GM12878 (cell line): ENCODE results near the gene SETD2. TPM values are rescaled to one million over a fixed set of nuclear protein-coding genes. Genes with fewer than 3 reads are reported as not detected.

Source experiments
- ATAC-seq: fragments of 200-7000 bp; cut with Tn5 transposase; 3 replicates; pipeline ENCODE4 v1.9.1; 2020; ENCODE audit warnings: mild to moderate bottlenecking, moderate library complexity
- BruUV-seq: library from RNA; stranded (reverse); fragments of 400-500 nt; replicated peaks from 2 replicates; lab custom pipeline; 2021; lab: Mats Ljungman, UMichigan
- CTCF ChIA-PET: fragments of 300-600 bp; sonication (Branson Sonifier 250); formaldehyde crosslinking; extraction: SDS; loops from one replicate; lab custom pipeline; 2021; ENCODE audit warnings: inconsistent platforms; lab: Yijun Ruan, JAX
- POLR2A ChIA-PET: fragments of 350-600 bp; formaldehyde crosslinking; extraction: SDS; loops from one replicate; lab custom pipeline; 2021; ENCODE audit warnings: inconsistent platforms; lab: Charles Lee
- RAD21 ChIA-PET: fragments of 300-600 bp; sonication (Branson Sonifier 250); formaldehyde crosslinking; loops from one replicate; lab custom pipeline; 2023; ENCODE audit warnings: antibody characterized with exemption; ENCODE audit not compliant: unreplicated experiment; lab: Charles Lee
- SMC1A ChIA-PET: fragments of 300-600 bp; sonication (Branson Sonifier 250); formaldehyde crosslinking; loops from one replicate; lab custom pipeline; 2023; ENCODE audit not compliant: unreplicated experiment, uncharacterized antibody; lab: Charles Lee
- DNase-seq: peaks from one replicate; pipeline ENCODE4 v3.0.0-alpha.2; 2011; ENCODE audit warnings: low read depth, low spot score
- FAIRE-seq: peaks from 3 replicates; lab custom pipeline; 2011; peaks lifted over from hg19 to GRCh38; lab: Jason Lieb, UNC
- H2AFZ ChIP-seq: 2 replicates; pipeline ENCODE4 v1.6.0; 2011; ENCODE audit warnings: low read depth, low read length, control low read depth; ENCODE audit not compliant: control insufficient read depth
- H3K27ac ChIP-seq: 2 replicates; pipeline ENCODE4 v1.5.1; 2011; ENCODE audit warnings: control low read depth; ENCODE audit not compliant: control insufficient read depth, insufficient read depth
- H3K27me3 ChIP-seq, 2 experiments: replicated peaks in 1 of 2; 2 replicates each; pipeline versions ENCODE4 v1.6.0 to v1.6.1; 2011; ENCODE audit warnings: low read length in 1 of 2; ENCODE audit not compliant: control insufficient read depth in 2 of 2, insufficient read depth in 2 of 2
- H3K36me3 ChIP-seq, 2 experiments: 2 replicates each; pipeline ENCODE4 v1.5.1; 2011; ENCODE audit warnings: low read length in 1 of 2; ENCODE audit not compliant: control insufficient read depth in 2 of 2, insufficient read depth in 2 of 2
- H3K4me1 ChIP-seq: 2 replicates; pipeline ENCODE4 v1.6.1; 2011; ENCODE audit warnings: mild to moderate bottlenecking, low read length, moderate library complexity, mixed read lengths; ENCODE audit not compliant: control insufficient read depth, insufficient read depth
- H3K4me2 ChIP-seq: 2 replicates; pipeline ENCODE4 v1.6.0; 2011; ENCODE audit warnings: control low read depth; ENCODE audit not compliant: control insufficient read depth, insufficient read depth
- H3K4me3 ChIP-seq: fragments of 200-600 bp; sonication (generic); 2 replicates; pipeline ENCODE4 v1.5.1; 2016
- H3K79me2 ChIP-seq: 2 replicates; pipeline ENCODE4 v1.6.0; 2011; ENCODE audit warnings: low read length; ENCODE audit not compliant: control insufficient read depth, insufficient read depth
- H3K9ac ChIP-seq: 2 replicates; pipeline ENCODE4 v1.8.0; 2011; ENCODE audit warnings: low read length, control low read depth, mixed read lengths; ENCODE audit not compliant: control insufficient read depth, insufficient read depth
- H3K9me3 ChIP-seq: replicated peaks from 3 replicates; pipeline ENCODE4 v1.5.1; 2011; ENCODE audit warnings: mild to moderate bottlenecking, low read length; ENCODE audit not compliant: control insufficient read depth, insufficient read depth
- H4K20me1 ChIP-seq: 2 replicates; pipeline ENCODE4 v1.6.0; 2011; ENCODE audit not compliant: control insufficient read depth, insufficient read depth
- ATF7 ChIP-seq: fragments of 450-650 bp; IDR thresholded peaks from 2 replicates; pipeline ENCODE4 v1.6.1; 2016; ENCODE audit warnings: low read depth, mild to moderate bottlenecking
- BMI1 ChIP-seq: fragments of 450-650 bp; IDR thresholded peaks from 2 replicates; pipeline ENCODE4 v1.6.1; 2016; ENCODE audit warnings: mild to moderate bottlenecking, moderate library complexity, borderline replicate concordance
- CBFB ChIP-seq: IDR thresholded peaks from 2 replicates; pipeline ENCODE4 v1.6.1; 2016; ENCODE audit warnings: antibody characterized with exemption, low read depth
- CHD1 ChIP-seq: IDR thresholded peaks from 2 replicates; pipeline ENCODE4 v1.6.1; 2012; ENCODE audit warnings: low read depth, low read length, improper control_type of control experiment
- ETV6 ChIP-seq, 2 experiments: fragments of 450-650 bp in 1 of 2; IDR thresholded peaks in 1 of 2; conservative IDR thresholded peaks in 1 of 2; 2 replicates each; pipeline ENCODE4 v1.6.1; 2014; ENCODE audit warnings: antibody characterized with exemption in 1 of 2, borderline replicate concordance in 1 of 2, low read depth in 1 of 2, mild to moderate bottlenecking in 1 of 2, moderate library complexity in 1 of 2
- IKZF1 ChIP-seq: fragments of 450-650 bp; conservative IDR thresholded peaks from 2 replicates; pipeline ENCODE4 v1.6.1; 2017; ENCODE audit warnings: antibody characterized with exemption, mild to moderate bottlenecking
- NFIC ChIP-seq: IDR thresholded peaks from 2 replicates; pipeline ENCODE4 v1.6.1; 2012; ENCODE audit warnings: low read depth, mild to moderate bottlenecking, inconsistent platforms, low read length, moderate library complexity
- POLR2A ChIP-seq: IDR thresholded peaks from 2 replicates; pipeline ENCODE4 v1.6.1; 2011; ENCODE audit warnings: low read depth, mild to moderate bottlenecking, low read length
- RCOR1 ChIP-seq: conservative IDR thresholded peaks from 2 replicates; pipeline ENCODE4 v1.6.1; 2012; ENCODE audit warnings: low read depth, low read length, improper control_type of control experiment
- TAF1 ChIP-seq: IDR thresholded peaks from 2 replicates; pipeline ENCODE4 v1.6.1; 2011; ENCODE audit warnings: mild to moderate bottlenecking, low read depth, low read length, borderline replicate concordance
- TARDBP ChIP-seq: IDR thresholded peaks from 2 replicates; pipeline ENCODE4 v1.6.1; 2016; ENCODE audit warnings: borderline replicate concordance
- TCF12 ChIP-seq: IDR thresholded peaks from 2 replicates; pipeline ENCODE4 v1.6.1; 2011; ENCODE audit warnings: low read depth, mild to moderate bottlenecking, low read length
- USF1 ChIP-seq: IDR thresholded peaks from 2 replicates; pipeline ENCODE4 v1.6.1; 2011; ENCODE audit warnings: borderline replicate concordance, low read depth, mild to moderate bottlenecking, moderate library complexity, mixed read lengths, low read length; ENCODE audit not compliant: insufficient read depth; ENCODE audit errors: extremely low read length
- WGBS: methylation state at CpG from one replicate; pipeline ENCODE4 v1.1.6; 2016; ENCODE audit warnings: low lambda C conversion rate; ENCODE audit not compliant: insufficient replicate concordance, insufficient coverage; ENCODE audit errors: missing lambda C conversion rate; 5-methylcytosine and 5-hydroxymethylcytosine counted together
- in situ Hi-C: fragments of 300-500 bp; cut with MboI; formaldehyde crosslinking; loops from 9 replicates; pipeline ENCODE4 v1.14.3; 2018; ENCODE audit warnings: mixed read lengths
- intact Hi-C: fragments of 100-400 bp; cut with micrococcal nuclease; formaldehyde crosslinking; loops from one replicate; pipeline ENCODE4 v1.14.2; 2022; ENCODE audit not compliant: unreplicated experiment
- polyA plus RNA-seq, 11 experiments: library from polyadenylated mRNA; depleted of rRNA in 4 of 11; unstranded in 6 of 11; stranded (reverse) in 5 of 11; fragments of >200 nt; fragmentation: Nextera tagmentation in 4 of 11; fragmentation: Illumina TruSeq in 1 of 11; extraction: Ambion mirVana in 4 of 11; extraction: Trizol in 1 of 11; gene quantifications; 1 replicate in 1 of 11; 2 replicates in 10 of 11; pipeline versions ENCODE4 v1.2.1 to v1.2.3, GENCODE V29; 2011 to 2016; ENCODE audit warnings: inconsistent platforms in 2 of 11, missing spikeins in 2 of 11, low read depth in 1 of 11
- total RNA-seq, 4 experiments: library from RNA; depleted of rRNA in 3 of 4; stranded (reverse); fragments of >200 nt in 3 of 4; fragmentation: Illumina TruSeq in 1 of 4; extraction: Trizol in 1 of 4; gene quantifications; 2 replicates each; pipeline versions ENCODE4 v1.2.1 to v1.2.3, GENCODE V29; 2013 to 2021
- TF ChIP-seq, protein P1 (sequence below): IDR thresholded peaks from 2 replicates; pipeline ENCODE4 v1.6.1; 2012; ENCODE audit warnings: improper control_type of control experiment, low read depth, low read length; ENCODE audit not compliant: insufficient replicate concordance
- TF ChIP-seq, protein P2 (sequence below), 3 experiments: IDR thresholded peaks in 2 of 3; conservative IDR thresholded peaks in 1 of 3; 2 replicates each; pipeline ENCODE4 v1.5.1; 2011; ENCODE audit warnings: low read depth in 3 of 3, low read length in 3 of 3, mild to moderate bottlenecking in 3 of 3, control low read depth in 2 of 3, moderate library complexity in 2 of 3, inconsistent platforms in 1 of 3, mixed read lengths in 1 of 3; ENCODE audit not compliant: control insufficient read depth in 2 of 3, insufficient read depth in 1 of 3; ENCODE audit errors: extremely low read depth in 1 of 3

The SETD2 gene
- total and polyA plus RNA-seq, 10 of the 15 experiments (the other 5 are each of a cell fraction or from before 2014, with no cell fraction given) = 8.4 to 44.9 (median 24.5) TPM

DNA sequence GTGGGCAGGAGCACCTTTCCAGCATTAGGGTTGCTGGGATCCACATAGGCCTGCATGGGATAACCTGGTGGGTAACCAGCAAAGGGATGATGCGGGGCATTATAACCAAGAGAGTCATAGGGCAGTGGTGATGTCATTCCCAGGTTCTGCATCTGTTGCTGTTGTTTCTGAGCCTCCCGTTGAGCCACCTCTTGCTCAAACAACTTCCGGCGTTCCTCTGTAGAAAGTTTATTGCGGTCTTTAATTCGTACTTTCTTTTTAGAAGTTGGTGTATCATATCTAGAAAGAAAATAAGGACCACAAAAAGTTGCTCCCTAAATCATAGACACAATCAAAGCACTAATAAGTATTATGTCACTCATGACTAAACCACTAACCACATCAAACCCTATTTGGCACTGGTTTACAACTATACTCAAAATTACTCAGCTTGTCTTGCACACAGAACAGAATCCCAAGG, 106.7 kb downstream of the SETD2 start (continued):
- TF ChIP-seq, protein P1, sequence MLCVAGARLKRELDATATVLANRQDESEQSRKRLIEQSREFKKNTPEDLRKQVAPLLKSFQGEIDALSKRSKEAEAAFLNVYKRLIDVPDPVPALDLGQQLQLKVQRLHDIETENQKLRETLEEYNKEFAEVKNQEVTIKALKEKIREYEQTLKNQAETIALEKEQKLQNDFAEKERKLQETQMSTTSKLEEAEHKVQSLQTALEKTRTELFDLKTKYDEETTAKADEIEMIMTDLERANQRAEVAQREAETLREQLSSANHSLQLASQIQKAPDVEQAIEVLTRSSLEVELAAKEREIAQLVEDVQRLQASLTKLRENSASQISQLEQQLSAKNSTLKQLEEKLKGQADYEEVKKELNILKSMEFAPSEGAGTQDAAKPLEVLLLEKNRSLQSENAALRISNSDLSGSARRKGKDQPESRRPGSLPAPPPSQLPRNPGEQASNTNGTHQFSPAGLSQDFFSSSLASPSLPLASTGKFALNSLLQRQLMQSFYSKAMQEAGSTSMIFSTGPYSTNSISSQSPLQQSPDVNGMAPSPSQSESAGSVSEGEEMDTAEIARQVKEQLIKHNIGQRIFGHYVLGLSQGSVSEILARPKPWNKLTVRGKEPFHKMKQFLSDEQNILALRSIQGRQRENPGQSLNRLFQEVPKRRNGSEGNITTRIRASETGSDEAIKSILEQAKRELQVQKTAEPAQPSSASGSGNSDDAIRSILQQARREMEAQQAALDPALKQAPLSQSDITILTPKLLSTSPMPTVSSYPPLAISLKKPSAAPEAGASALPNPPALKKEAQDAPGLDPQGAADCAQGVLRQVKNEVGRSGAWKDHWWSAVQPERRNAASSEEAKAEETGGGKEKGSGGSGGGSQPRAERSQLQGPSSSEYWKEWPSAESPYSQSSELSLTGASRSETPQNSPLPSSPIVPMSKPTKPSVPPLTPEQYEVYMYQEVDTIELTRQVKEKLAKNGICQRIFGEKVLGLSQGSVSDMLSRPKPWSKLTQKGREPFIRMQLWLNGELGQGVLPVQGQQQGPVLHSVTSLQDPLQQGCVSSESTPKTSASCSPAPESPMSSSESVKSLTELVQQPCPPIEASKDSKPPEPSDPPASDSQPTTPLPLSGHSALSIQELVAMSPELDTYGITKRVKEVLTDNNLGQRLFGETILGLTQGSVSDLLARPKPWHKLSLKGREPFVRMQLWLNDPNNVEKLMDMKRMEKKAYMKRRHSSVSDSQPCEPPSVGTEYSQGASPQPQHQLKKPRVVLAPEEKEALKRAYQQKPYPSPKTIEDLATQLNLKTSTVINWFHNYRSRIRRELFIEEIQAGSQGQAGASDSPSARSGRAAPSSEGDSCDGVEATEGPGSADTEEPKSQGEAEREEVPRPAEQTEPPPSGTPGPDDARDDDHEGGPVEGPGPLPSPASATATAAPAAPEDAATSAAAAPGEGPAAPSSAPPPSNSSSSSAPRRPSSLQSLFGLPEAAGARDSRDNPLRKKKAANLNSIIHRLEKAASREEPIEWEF = no peak
- TF ChIP-seq ATF7 (peak; percentile 63), CBFB (peak; percentile 63; the same call in 1 of the 2 replicates), NFIC (peak; percentile 53; the same call in 1 of the 2 replicates)

- Histone ChIP-seq H3K4me1 (peaks cover 3% of the 10 kb centered on the region; the same call in 1 of the 2 replicates), H2AFZ (no peak overlapping the region), H3K4me3 (no peak overlapping the region), H3K79me2 (peaks cover 3% of the 10 kb centered on the region), H3K9ac (no peak overlapping the region), H3K27ac (no peak overlapping the region), H3K9me3 (no peaks in the 10 kb centered on the region), H4K20me1 (no peaks in the 10 kb centered on the region), H3K36me3 (peaks cover 7 to 13% of the 10 kb centered on the region in 2 experiments), H3K27me3 (no peaks in the 10 kb centered on the region), H3K4me2 (no peak overlapping the region)
- intact Hi-C loops = no loop called here
- in situ Hi-C loops = no loop called here
- CTCF ChIA-PET = no interaction called here
- FAIRE-seq (no peak), DNase-seq (no peak), ATAC-seq (peak; percentile 56)
- WGBS = 100% methylated on average over 3 of the region's 3 CpGs
- RAD21 ChIA-PET = no interaction called here
- SMC1A ChIA-PET = interaction anchor here (0.7 kb wide), 2 partner anchors 10 to 39 kb away, joined by 3 read pairs; no protein-coding TSS in a partner anchor
- POLR2A ChIA-PET = interaction anchor here (0.6 kb wide), 1 partner anchor 74 kb away, joined by 4 read pairs; no protein-coding TSS in a partner anchor
- BruUV-seq = no TSS peak
- TF ChIP-seq USF1 = no peak
- TF ChIP-seq, protein P2, sequence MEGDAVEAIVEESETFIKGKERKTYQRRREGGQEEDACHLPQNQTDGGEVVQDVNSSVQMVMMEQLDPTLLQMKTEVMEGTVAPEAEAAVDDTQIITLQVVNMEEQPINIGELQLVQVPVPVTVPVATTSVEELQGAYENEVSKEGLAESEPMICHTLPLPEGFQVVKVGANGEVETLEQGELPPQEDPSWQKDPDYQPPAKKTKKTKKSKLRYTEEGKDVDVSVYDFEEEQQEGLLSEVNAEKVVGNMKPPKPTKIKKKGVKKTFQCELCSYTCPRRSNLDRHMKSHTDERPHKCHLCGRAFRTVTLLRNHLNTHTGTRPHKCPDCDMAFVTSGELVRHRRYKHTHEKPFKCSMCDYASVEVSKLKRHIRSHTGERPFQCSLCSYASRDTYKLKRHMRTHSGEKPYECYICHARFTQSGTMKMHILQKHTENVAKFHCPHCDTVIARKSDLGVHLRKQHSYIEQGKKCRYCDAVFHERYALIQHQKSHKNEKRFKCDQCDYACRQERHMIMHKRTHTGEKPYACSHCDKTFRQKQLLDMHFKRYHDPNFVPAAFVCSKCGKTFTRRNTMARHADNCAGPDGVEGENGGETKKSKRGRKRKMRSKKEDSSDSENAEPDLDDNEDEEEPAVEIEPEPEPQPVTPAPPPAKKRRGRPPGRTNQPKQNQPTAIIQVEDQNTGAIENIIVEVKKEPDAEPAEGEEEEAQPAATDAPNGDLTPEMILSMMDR (IDR thresholded peaks at IDR 0.05 in 2 of 3, conservative IDR thresholded peaks at IDR 0.05 in 1 of 3; ENCODE audit: control insufficient read depth in 2 of 3, extremely low read depth in 1 of 3, insufficient read depth in 1 of 3, low read depth in 3 of 3, low read length in 3 of 3) = no peak
- no peak for TF ChIP-seq TAF1
- no peak for TF ChIP-seq RCOR1
- no peak for TF ChIP-seq IKZF1
- TF ChIP-seq POLR2A = no peak
- no peak for TF ChIP-seq TARDBP
- no peak for TF ChIP-seq CHD1
- no peak for TF ChIP-seq TCF12
- no peak for TF ChIP-seq BMI1
- TF ChIP-seq ETV6 (conservative IDR thresholded peaks at IDR 0.05 in 1 of 2, IDR thresholded peaks at IDR 0.05 in 1 of 2; ENCODE audit: borderline replicate concordance in 1 of 2, low read depth in 1 of 2) = no peak
Observed at GRCh38 chr3:47056705-47057104, 107.2 kb downstream of the SETD2 start.
